Gastrocnemius medialis (tissue), 4 donors: Measurements from ENCODE around the gene SH3TC1.

ENCODE experiments used
- POLR2A ChIP-seq, 2 donors: fragments of 450-650 bp; IDR thresholded peaks; one replicate each; pipeline ENCODE4 v1.6.1; 2017; ENCODE audit warnings: antibody characterized with exemption in 2 of 2, mild to moderate bottlenecking in 2 of 2, moderate library complexity in 2 of 2
- TF ChIP-seq, protein P1 (sequence below), 5 experiments: fragments of 450-650 bp in 3 of 5; fragments of 200-600 bp in 2 of 5; sonication (generic) in 2 of 5; IDR thresholded peaks in 4 of 5; conservative IDR thresholded peaks in 1 of 5; 1 replicate in 4 of 5; 2 replicates in 1 of 5; pipeline ENCODE4 v1.5.1; 2016 to 2019; ENCODE audit warnings: antibody characterized with exemption in 5 of 5, mild to moderate bottlenecking in 3 of 5, moderate library complexity in 3 of 5

DNA sequence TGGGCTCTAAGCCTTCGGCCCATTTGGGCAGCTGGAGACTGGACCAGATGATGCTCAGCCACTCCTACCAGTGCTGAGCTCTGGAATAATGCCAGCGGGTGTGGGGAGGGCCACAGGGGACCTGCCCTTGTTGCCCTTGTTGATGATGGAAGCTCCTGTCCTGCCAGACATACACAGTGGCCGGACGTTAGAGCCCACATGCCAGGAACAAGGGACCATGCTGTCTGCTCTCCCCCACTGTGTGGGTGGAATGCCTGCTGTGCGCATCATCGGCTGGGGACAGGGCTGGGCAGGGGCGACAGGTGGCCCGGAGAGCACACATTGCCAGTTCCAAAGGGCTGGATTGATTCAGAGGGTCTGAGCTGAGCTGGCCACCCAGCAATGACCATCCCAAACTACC, 42.5 kb upstream of the SH3TC1 start:
- TF ChIP-seq, protein P1, sequence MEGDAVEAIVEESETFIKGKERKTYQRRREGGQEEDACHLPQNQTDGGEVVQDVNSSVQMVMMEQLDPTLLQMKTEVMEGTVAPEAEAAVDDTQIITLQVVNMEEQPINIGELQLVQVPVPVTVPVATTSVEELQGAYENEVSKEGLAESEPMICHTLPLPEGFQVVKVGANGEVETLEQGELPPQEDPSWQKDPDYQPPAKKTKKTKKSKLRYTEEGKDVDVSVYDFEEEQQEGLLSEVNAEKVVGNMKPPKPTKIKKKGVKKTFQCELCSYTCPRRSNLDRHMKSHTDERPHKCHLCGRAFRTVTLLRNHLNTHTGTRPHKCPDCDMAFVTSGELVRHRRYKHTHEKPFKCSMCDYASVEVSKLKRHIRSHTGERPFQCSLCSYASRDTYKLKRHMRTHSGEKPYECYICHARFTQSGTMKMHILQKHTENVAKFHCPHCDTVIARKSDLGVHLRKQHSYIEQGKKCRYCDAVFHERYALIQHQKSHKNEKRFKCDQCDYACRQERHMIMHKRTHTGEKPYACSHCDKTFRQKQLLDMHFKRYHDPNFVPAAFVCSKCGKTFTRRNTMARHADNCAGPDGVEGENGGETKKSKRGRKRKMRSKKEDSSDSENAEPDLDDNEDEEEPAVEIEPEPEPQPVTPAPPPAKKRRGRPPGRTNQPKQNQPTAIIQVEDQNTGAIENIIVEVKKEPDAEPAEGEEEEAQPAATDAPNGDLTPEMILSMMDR (IDR thresholded peaks at IDR 0.05 in 4 of 5, conservative IDR thresholded peaks at IDR 0.05 in 1 of 5), result no peak
- TF ChIP-seq POLR2A (IDR thresholded peaks at IDR 0.05), result peak in 1 of 2 donors; percentile 43
